Ovary (tissue), 9 donors: ENCODE measurements around the gene AOPEP. TPM values are rescaled to one million over a fixed set of nuclear protein-coding genes. Genes with fewer than 3 reads are reported as not detected.
A peak's percentile ranks its signal among the peaks of the same experiment; 100 is the strongest.

ENCODE experiments used
- DNase-seq, 5 donors: peaks; one replicate each; pipeline ENCODE4 v3.0.0-alpha.2; 2019 to 2020
- H3K27ac ChIP-seq, 2 donors: fragments of 200-600 bp; one replicate each; pipeline versions ENCODE4 v1.5.1 to v1.8.0; 2019 to 2022
- H3K27me3 ChIP-seq: fragments of 200-600 bp; one replicate; pipeline ENCODE4 v1.8.0; 2022
- H3K36me3 ChIP-seq: fragments of 200-600 bp; sonication (generic); one replicate; pipeline ENCODE4 v1.5.1; 2019
- H3K4me1 ChIP-seq: one replicate; pipeline ENCODE4 v1.8.1; 2013; ENCODE audit warnings: mild to moderate bottlenecking, moderate library complexity; ENCODE audit not compliant: insufficient read depth
- H3K4me3 ChIP-seq: fragments of 200-600 bp; sonication (generic); one replicate; pipeline ENCODE4 v1.5.1; 2017
- H3K9me3 ChIP-seq, 2 donors: fragments of 200-600 bp in 1 of 2; sonication (generic) in 1 of 2; one replicate each; pipeline versions ENCODE4 v1.5.1 to v1.8.1; 2013 to 2019; ENCODE audit warnings: mild to moderate bottlenecking in 1 of 2, moderate library complexity in 1 of 2
- CTCF ChIP-seq, 3 donors: fragments of 450-650 bp in 2 of 3; fragments of 200-600 bp in 1 of 3; IDR thresholded peaks; one replicate each; pipeline versions ENCODE4 v1.5.1 to v1.8.0; 2016 to 2022; ENCODE audit warnings: antibody characterized with exemption in 3 of 3, mild to moderate bottlenecking in 1 of 3
- EP300 ChIP-seq: sonication (generic); formaldehyde crosslinking; IDR thresholded peaks from one replicate; pipeline ENCODE4 v1.6.1; 2017; ENCODE audit warnings: antibody characterized with exemption
- POLR2A ChIP-seq: fragments of 450-650 bp; IDR thresholded peaks from one replicate; pipeline ENCODE4 v1.6.1; 2017; ENCODE audit warnings: antibody characterized with exemption, mild to moderate bottlenecking, moderate library complexity
- WGBS, 3 donors: extraction: QIAGEN DNeasy Blood & Tissue Kit in 1 of 3; methylation state at CpG; one replicate each; pipeline versions ENCODE4 v1.1.5 to v1.1.7; 2013 to 2017; 5-methylcytosine and 5-hydroxymethylcytosine counted together
- intact Hi-C, 4 donors: fragments of 100-400 bp; cut with DNase I; formaldehyde crosslinking; loops; one replicate each; pipeline versions ENCODE4 v1.11.0 to v1.15.1; 2022 to 2023
- polyA plus RNA-seq, 2 donors: library from polyadenylated mRNA; stranded (reverse); fragments of 200-250 nt in 1 of 2; fragments of 350-450 nt in 1 of 2; fragmentation: Illumina TruSeq in 1 of 2; extraction: RNeasy Lipid Tissue Mini Kit (QIAGEN cat#74804) in 1 of 2; gene quantifications; one replicate each; pipeline ENCODE4 v1.2.3, GENCODE V29; 2013 to 2014
- total RNA-seq, 7 donors: library from RNA; depleted of rRNA in 2 of 7; stranded (reverse); fragments of >200 nt in 2 of 7; fragmentation: NEBNext Ultra II Directional in 3 of 7; extraction: Animal tissue kit (Norgen Biotek cat#: 25700) in 3 of 7; gene quantifications; one replicate each; pipeline versions ENCODE4 v1.1.0 to v1.2.4, GENCODE V29; 2016 to 2023
- donor health status: DM: no; HTN: no; CAD: no; lungs with moderate emphysema.
- donor health status: DM: no; HTN: no; CAD: no.
- donor health status: Bipolar disorder and iron deficiency.
- donor health status: DM: yes; HTN: yes; CAD: no.
- donor health status: DM: no; HTN: no; CAD: no.
- donor health status: DM: yes; HTN: yes; CAD: no.

AOPEP gene
- total and polyA plus RNA-seq, 9 donors: 40.0 to 141 (median 82.1) TPM

- 94 to 97% (median 95%) methylated on average over 5 of the region's 5 CpGs for WGBS, 3 donors
- intact Hi-C loops: loop anchor here in 1 of 4 donors (10.0 kb wide), 1 partner anchor 228 kb away; no protein-coding TSS in a partner anchor
- Histone ChIP-seq H3K4me3 (no peak overlapping the region), H3K27me3 (no peaks in the 10 kb centered on the region), H3K4me1 (peaks cover 43% of the 10 kb centered on the region), H3K36me3 (no peaks in the 10 kb centered on the region), H3K9me3 (no peaks in the 10 kb centered on the region), H3K27ac (no peak overlapping the region)
- TF ChIP-seq POLR2A (no peak), CTCF (IDR thresholded peaks at IDR 0.05) (no peak)
- DNase-seq: no peak
These were observed 296.2 kb downstream of the AOPEP start for GRCh38 chr9:95022657-95023056.

- intact Hi-C loops: loop anchor here in 1 of 4 donors (10.0 kb wide), 1 partner anchor 229 kb away; no protein-coding TSS in a partner anchor
- no peaks in the 10 kb centered on the region for H3K36me3 ChIP-seq
- 57 to 64% (median 57%) methylated on average over 9 of the region's 9 CpGs for WGBS, 3 donors
- H3K27ac ChIP-seq: peak overlapping the region in 1 of 2 donors; percentile 13
- DNase-seq: no peak
- no peak overlapping the region for H3K4me3 ChIP-seq
- H3K4me1 ChIP-seq: peaks cover 43% of the 10 kb centered on the region
- H3K27me3 ChIP-seq: no peaks in the 10 kb centered on the region
- no peaks in the 10 kb centered on the region for H3K9me3 ChIP-seq
- TF ChIP-seq POLR2A (no peak), EP300 (no peak), CTCF (IDR thresholded peaks at IDR 0.05) (no peak)
These were observed 296.9 kb downstream of the AOPEP start for GRCh38 chr9:95023217-95024003.

GRCh38 chr9:95024097-95024671 lies 297.7 kb downstream of the AOPEP start:
- WGBS, 3 donors: 41 to 58% (median 48%) methylated on average over 12 of the region's 12 CpGs

More at GRCh38 chr9:95024097-95024671, 297.7 kb downstream of the AOPEP start:
- Histone ChIP-seq H3K36me3 (no peaks in the 10 kb centered on the region), H3K4me1 (peaks cover 42% of the 10 kb centered on the region), H3K9me3 (no peaks in the 10 kb centered on the region), H3K4me3 (no peak overlapping the region), H3K27ac (peak overlapping the region; percentile 13 to 47), H3K27me3 (no peaks in the 10 kb centered on the region)
- intact Hi-C loops: loop anchor here in 1 of 4 donors (10.0 kb wide), 1 partner anchor 229 kb away; no protein-coding TSS in a partner anchor
- DNase-seq: no peak
- TF ChIP-seq POLR2A: no peak
- TF ChIP-seq EP300: no peak
- TF ChIP-seq CTCF (IDR thresholded peaks at IDR 0.05): no peak
